ENCODE measurements around the gene ADARB2.

The ADARB2 gene

GRCh38 chr10:1186683-1186990, 550.7 kb downstream of the ADARB2 start:
- Histone ChIP-seq H3K27me3 (ENCODE audit: insufficient read depth, poor library complexity, severe bottlenecking) (no peaks in the 10 kb centered on the region), H3K27ac (replicated peaks) (no peak overlapping the region), H3K4me3 (replicated peaks; ENCODE audit: insufficient read depth, low read length) (no peak overlapping the region)
- no peak for TF ChIP-seq SPI1 (IDR thresholded peaks at IDR 0.05; ENCODE audit: borderline replicate concordance, low read depth)
- no peak for DNase-seq (ENCODE audit: low read depth in 1 of 2, low spot score in 1 of 2)

GRCh38 chr10:1185911-1186682, 551.2 kb downstream of the ADARB2 start:
- TF ChIP-seq GABPA (IDR thresholded peaks at IDR 0.05; ENCODE audit: low read depth) (no peak), SPI1 (IDR thresholded peaks at IDR 0.05; ENCODE audit: borderline replicate concordance, low read depth) (no peak), POLR2AphosphoS5 (IDR thresholded peaks at IDR 0.05; ENCODE audit: low read depth) (no peak), REST (IDR thresholded peaks at IDR 0.05; ENCODE audit: insufficient replicate concordance, low read depth) (no peak), CTCF (IDR thresholded peaks at IDR 0.05; ENCODE audit: insufficient read depth, low read length) (no peak)
- Histone ChIP-seq H3K27me3 (ENCODE audit: insufficient read depth, poor library complexity, severe bottlenecking) (no peaks in the 10 kb centered on the region), H3K27ac (replicated peaks) (no peak overlapping the region), H3K4me3 (replicated peaks; ENCODE audit: insufficient read depth, low read length) (no peak overlapping the region)
- no peak for DNase-seq (ENCODE audit: low read depth in 1 of 2, low spot score in 1 of 2)

GRCh38 chr10:1184541-1185430, 552.5 kb downstream of the ADARB2 start:
- Histone ChIP-seq H3K4me3 (replicated peaks; ENCODE audit: insufficient read depth, low read length) (no peak overlapping the region), H3K27me3 (ENCODE audit: insufficient read depth, poor library complexity, severe bottlenecking) (no peaks in the 10 kb centered on the region), H3K27ac (replicated peaks) (no peak overlapping the region)
- DNase-seq (ENCODE audit: low read depth in 1 of 2, low spot score in 1 of 2) = no peak
- TF ChIP-seq POLR2AphosphoS5 (IDR thresholded peaks at IDR 0.05; ENCODE audit: low read depth) = no peak
- TF ChIP-seq GABPA (IDR thresholded peaks at IDR 0.05; ENCODE audit: low read depth) = no peak
- no peak for TF ChIP-seq CTCF (IDR thresholded peaks at IDR 0.05; ENCODE audit: insufficient read depth, low read length)
- no peak for TF ChIP-seq SPI1 (IDR thresholded peaks at IDR 0.05; ENCODE audit: borderline replicate concordance, low read depth)
- no peak for TF ChIP-seq REST (IDR thresholded peaks at IDR 0.05; ENCODE audit: insufficient replicate concordance, low read depth)

GRCh38 chr10:1183701-1184100, 553.6 kb downstream of the ADARB2 start:
- Histone ChIP-seq H3K27me3 (ENCODE audit: insufficient read depth, poor library complexity, severe bottlenecking) (no peaks in the 10 kb centered on the region), H3K4me3 (replicated peaks; ENCODE audit: insufficient read depth, low read length) (no peak overlapping the region), H3K27ac (replicated peaks) (no peak overlapping the region)
- no peak for DNase-seq (ENCODE audit: low read depth in 1 of 2, low spot score in 1 of 2)
- TF ChIP-seq REST (IDR thresholded peaks at IDR 0.05; ENCODE audit: insufficient replicate concordance, low read depth) (no peak), POLR2AphosphoS5 (IDR thresholded peaks at IDR 0.05; ENCODE audit: low read depth) (no peak), SPI1 (IDR thresholded peaks at IDR 0.05; ENCODE audit: borderline replicate concordance, low read depth) (no peak), CTCF (IDR thresholded peaks at IDR 0.05; ENCODE audit: insufficient read depth, low read length) (no peak), GABPA (IDR thresholded peaks at IDR 0.05; ENCODE audit: low read depth) (no peak)

Data from HL-60 (cell line).